ENCODE data around the gene TRMT61B.

The TRMT61B gene

DNA sequence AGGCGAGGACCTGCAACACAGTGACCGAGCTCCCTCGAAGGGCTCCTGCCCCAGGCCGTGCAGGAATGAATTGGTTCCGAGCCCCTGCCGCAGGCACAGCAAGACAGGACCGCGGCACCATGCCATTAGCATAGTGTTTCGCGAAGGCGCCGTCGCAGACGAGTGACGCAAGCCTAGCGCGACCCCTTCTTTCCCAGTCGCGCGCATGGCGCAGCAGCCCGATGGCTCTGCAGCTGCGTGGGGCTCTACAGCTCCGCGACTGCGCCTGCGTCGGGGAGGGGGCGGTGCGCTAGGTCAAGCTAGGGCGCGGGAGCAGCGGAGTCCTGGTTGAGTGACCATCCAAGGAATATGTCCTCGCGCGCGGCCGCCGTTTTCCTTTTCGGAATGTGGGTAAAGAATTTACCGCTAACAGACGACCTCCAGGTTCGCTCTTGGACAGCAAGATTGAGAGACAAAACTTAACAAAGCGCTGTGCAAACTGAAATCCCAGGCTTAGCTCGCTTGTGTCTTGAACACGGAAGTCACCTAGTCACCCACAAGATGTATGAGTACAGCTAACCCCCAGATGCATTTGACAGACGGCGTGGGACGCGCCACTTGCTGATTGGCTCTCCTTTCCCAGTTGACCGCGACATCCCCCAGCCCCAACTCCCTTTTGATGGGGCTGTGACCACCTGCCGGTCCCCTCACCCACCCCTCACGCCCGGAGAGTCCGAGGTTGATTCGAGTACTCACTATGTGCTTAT is at the start of gene TRMT61B:
Gene TRMT61B, minus strand, starts transcription at position 164 of the 746 bp plus-strand sequence. Its CDS starts 32 bp downstream, at position 132.
- TF ChIP-seq, protein P1, sequence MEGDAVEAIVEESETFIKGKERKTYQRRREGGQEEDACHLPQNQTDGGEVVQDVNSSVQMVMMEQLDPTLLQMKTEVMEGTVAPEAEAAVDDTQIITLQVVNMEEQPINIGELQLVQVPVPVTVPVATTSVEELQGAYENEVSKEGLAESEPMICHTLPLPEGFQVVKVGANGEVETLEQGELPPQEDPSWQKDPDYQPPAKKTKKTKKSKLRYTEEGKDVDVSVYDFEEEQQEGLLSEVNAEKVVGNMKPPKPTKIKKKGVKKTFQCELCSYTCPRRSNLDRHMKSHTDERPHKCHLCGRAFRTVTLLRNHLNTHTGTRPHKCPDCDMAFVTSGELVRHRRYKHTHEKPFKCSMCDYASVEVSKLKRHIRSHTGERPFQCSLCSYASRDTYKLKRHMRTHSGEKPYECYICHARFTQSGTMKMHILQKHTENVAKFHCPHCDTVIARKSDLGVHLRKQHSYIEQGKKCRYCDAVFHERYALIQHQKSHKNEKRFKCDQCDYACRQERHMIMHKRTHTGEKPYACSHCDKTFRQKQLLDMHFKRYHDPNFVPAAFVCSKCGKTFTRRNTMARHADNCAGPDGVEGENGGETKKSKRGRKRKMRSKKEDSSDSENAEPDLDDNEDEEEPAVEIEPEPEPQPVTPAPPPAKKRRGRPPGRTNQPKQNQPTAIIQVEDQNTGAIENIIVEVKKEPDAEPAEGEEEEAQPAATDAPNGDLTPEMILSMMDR (IDR thresholded peaks at IDR 0.05) = no peak
- H3K27me3 Mint-ChIP-seq (ENCODE audit: low read depth, poor library complexity) = peaks cover 35% of the 10 kb centered on the region
- peak within 1 kb of the TSS; percentile 99 for H3K27ac Mint-ChIP-seq
- no peaks in the 10 kb centered on the region for H3K9me3 Mint-ChIP-seq
- peak within 1 kb of the TSS; percentile 100 for H3K4me3 Mint-ChIP-seq
- H3K36me3 Mint-ChIP-seq (ENCODE audit: low read depth) = peaks cover 12% of the 10 kb centered on the region
- peak; percentile 99 for DNase-seq
- peaks cover 32% of the 10 kb centered on the region for H3K4me1 Mint-ChIP-seq

DNA sequence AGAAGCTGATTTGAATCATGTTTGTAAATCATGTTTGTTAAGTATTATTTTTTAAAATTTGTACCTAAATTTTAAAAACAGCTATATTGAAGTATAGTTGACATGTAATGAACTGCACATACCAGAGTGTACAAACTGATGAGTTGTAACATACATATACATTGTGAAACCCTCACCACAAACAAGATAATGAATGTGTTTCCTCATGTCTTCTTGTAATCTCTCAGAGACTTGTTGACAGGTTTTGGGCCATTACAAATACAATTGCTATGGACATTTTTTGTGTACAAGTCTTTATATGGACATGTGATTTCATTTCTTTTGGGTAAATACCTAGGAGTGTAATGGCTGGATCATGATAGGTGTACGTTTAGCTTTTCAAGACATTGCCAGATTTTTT is 45.8 kb upstream of the TRMT61B start:
- Mint-ChIP-seq H3K27ac (no peak overlapping the region), H3K27me3 (ENCODE audit: low read depth, poor library complexity) (peaks cover 2% of the 10 kb centered on the region), H3K36me3 (ENCODE audit: low read depth) (peaks cover 64% of the 10 kb centered on the region), H3K9me3 (no peaks in the 10 kb centered on the region), H3K4me3 (no peak overlapping the region), H3K4me1 (no peaks in the 10 kb centered on the region)
- no peak for DNase-seq
- TF ChIP-seq, protein P1 (IDR thresholded peaks at IDR 0.05) = no peak

DNA sequence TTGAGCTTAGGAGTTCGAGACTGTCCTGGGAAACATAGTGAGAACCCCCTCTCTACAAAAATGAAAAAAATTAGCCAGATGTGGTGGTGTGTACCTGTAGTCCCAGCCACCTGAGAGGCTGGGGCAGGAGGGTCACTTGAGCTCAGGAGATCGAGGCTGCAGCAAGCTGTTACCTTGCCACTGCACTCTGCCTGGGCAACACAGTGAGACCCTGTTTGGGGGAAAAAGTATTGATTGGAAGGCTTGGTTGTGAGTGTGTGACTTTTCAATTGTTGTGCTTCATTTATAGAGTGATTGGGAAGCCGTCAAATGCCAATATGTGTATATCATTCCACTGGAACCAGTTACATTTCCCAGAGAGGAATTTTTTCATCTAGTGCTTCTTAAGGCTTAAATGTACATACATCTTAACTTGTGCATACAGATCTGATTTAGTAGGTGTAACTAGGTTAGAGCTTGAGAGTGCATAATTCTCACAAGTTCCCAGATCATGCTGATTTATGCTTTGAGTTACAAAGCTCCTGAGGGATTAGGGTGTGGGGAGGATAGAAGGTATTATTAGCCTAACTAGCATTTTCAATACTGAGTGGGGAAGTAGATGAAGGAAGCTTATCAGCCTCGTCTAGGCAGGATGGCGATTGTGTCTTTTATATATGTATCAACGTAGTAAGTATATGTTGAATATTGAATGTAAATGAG is 39.7 kb upstream of the TRMT61B start:
- no peak overlapping the region for H3K27ac Mint-ChIP-seq
- peaks cover 2% of the 10 kb centered on the region for H3K27me3 Mint-ChIP-seq (ENCODE audit: low read depth, poor library complexity)
- no peaks in the 10 kb centered on the region for H3K4me1 Mint-ChIP-seq
- H3K36me3 Mint-ChIP-seq (ENCODE audit: low read depth) = peaks cover 87% of the 10 kb centered on the region
- TF ChIP-seq, protein P1 (IDR thresholded peaks at IDR 0.05) = no peak
- DNase-seq = no peak
- no peaks in the 10 kb centered on the region for H3K9me3 Mint-ChIP-seq
- H3K4me3 Mint-ChIP-seq = no peak overlapping the region

DNA sequence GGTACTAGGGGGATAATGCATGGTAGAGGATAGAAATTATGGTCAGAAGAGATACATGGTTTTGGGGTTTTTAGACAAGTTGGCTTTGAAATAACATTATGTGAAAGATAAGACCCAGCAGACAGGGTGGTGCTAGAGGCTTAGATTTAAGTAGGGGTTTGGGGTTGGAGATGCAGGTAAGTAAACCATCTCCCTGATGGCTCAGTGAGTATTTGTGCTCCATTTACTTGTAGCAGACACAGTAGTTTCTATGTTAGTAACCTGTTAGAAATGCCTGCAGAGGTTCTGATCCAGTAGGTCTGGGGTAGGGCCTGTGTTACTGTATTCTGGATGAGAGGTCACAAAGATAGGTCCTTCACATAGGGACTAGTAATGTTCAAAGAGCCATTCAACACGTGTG is 38.1 kb upstream of the TRMT61B start:
- no peak for DNase-seq
- Mint-ChIP-seq H3K27ac (peak overlapping the region; percentile 29), H3K27me3 (ENCODE audit: low read depth, poor library complexity) (peaks cover 2% of the 10 kb centered on the region), H3K9me3 (no peaks in the 10 kb centered on the region), H3K4me3 (no peak overlapping the region), H3K36me3 (ENCODE audit: low read depth) (peaks cover 85% of the 10 kb centered on the region), H3K4me1 (no peaks in the 10 kb centered on the region)
- TF ChIP-seq, protein P1 (IDR thresholded peaks at IDR 0.05) = no peak

DNA sequence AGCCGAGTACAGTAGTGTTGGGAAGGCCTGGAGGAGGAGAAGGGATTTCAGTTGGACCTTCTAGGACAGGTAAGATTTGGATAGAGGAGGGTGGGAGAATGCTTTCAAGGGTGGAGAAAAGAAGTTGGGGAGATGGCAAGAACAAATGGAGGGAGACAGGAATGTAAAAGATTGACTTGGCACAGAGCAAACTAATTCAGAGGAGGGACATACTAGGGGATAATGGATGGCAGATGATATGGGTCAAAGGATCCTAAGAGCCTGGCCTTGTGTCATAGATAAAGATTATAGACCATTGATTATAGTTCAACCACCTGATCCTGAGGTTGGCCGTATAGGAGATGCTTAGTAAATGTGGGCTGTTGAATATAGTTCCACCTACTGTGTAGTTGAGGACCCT is 36.7 kb upstream of the TRMT61B start:
- no peak overlapping the region for H3K4me3 Mint-ChIP-seq
- H3K27ac Mint-ChIP-seq = no peak overlapping the region
- DNase-seq = no peak
- peaks cover 2% of the 10 kb centered on the region for H3K27me3 Mint-ChIP-seq (ENCODE audit: low read depth, poor library complexity)
- TF ChIP-seq, protein P1 (IDR thresholded peaks at IDR 0.05) = no peak
- no peaks in the 10 kb centered on the region for H3K9me3 Mint-ChIP-seq
- H3K4me1 Mint-ChIP-seq = no peaks in the 10 kb centered on the region
- peaks cover 82% of the 10 kb centered on the region for H3K36me3 Mint-ChIP-seq (ENCODE audit: low read depth)

Data from nephron progenitor cell (in vitro differentiated cells).